GM21528 (cell line): ENCODE results near the gene CANT1.

ENCODE experiments used
- ATAC-seq: cut with Tn5 transposase; IDR thresholded peaks from one replicate; pipeline ENCODE4 v1.9.1; 2021; ENCODE audit warnings: mild to moderate bottlenecking, moderate library complexity; ENCODE audit not compliant: unreplicated experiment, low FRiP score

CANT1 gene

DNA sequence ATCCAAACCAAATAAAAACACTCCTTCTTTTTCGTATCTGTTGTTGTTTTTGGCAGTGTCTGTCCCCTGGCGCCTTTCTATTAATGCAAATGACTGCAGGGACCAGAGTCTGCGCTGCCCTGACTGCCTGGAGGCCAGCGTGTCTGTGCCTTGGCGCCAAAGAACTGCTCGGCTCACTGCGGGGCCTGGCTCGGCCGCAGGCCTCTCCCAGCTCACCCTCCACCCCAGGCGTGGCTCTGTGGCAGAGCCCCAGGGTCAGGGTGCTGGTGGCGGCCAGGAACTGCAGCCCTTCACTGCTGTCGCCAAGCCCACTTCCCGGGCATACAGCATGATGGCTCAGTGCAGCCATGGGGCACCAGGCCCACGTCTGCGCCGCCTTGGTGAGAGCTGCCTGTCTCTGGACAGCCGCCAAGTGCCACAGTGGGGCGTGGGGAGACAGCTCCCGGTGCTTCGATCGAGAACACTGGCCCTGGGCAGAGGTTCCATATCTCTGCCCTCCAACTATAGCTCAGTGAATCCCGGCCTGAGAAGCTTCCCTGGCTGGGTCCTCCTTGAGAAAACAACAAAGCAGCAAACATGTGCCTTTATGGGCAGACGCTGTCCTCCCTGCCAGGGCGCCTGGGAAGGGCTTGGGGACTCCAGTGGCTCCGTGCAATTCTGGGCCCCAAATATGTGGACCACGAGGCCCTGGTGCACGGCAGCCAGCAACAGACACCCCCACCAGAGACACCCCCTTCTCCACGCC is 11.1 kb downstream of the CANT1 start:
- no peak for ATAC-seq

DNA sequence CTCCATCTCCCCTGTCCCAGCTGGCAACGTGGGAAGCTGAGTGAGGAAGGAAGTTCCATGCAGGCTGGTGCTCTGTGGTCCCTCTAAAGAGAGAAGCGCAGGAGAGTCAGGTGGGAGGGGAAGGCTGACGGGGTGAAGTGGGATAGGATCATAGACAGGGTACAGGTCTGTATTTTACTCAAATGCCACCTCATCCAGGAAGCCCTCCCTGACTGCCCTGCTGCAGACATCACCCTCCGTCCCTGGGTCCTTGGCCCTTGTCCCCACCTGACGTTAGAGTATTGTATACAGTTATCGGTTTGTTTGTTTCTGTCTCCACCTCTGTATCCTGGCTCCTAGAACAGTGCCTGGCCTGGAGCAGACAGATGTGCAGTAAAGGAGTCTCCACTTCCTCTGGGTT is 11.7 kb downstream of the CANT1 start:
- no peak for ATAC-seq

GRCh38 chr17:78997231-78997741 is 12.3 kb downstream of the CANT1 start:
- ATAC-seq, result no peak

DNA sequence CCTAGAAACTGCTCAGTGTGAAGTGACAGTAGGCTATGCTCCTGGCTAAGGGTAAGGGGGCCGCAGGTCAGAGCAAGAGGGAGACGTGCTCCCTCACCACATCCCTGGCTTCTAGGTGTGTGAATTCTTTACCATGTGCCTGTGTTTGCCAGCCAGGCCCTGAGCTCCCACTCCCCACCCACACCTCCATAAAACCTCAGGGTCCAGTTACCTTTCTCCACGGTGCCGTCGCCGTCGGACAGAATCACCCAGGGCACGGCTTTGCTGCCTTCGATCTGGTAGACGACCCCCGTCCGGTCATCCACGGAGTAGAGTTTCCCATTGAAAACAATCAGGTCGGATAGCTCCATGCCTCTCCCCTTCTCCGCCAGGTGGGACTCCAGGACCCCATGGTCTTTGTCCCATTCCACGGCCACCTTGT is 12.8 kb downstream of the CANT1 start:
- no peak for ATAC-seq

GRCh38 chr17:78995761-78996451 is 13.7 kb downstream of the CANT1 start:
- ATAC-seq, result no peak

DNA sequence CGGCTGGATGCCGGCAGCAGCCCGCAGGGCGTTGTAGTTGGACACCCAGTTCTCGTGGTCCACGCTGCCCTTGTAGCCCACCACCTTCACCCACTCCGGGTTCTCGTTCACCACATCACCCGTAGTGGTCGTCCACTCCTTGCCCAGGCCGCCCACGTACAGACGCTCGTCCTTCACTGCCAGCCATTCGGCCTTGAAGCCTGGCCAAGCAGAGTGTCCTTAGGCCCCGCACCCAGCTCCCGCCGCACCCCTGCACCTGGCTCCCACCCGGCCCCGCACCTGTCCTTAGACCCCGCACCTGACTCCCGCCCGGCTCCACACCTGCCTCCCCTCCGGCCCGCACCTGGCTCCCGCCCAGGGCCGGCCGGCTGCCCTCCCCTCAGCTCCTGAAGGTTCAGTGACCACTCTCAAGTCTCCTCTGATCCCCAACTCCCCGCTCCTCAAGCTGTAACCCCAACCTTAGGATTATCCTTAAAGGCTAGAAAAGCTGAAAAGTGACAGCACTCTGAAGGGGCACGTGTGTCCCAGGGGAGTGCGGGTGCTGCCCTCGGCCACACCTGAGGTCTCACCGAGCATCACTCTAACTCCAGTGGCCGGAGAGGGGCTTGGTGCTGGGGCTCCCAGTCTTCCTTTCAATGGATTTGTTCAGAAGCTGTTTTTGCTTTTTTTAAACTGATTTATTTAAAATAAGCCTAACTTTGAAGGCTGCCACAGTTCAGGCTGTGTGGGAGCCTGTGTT is 14.4 kb downstream of the CANT1 start:
- no peak for ATAC-seq

DNA sequence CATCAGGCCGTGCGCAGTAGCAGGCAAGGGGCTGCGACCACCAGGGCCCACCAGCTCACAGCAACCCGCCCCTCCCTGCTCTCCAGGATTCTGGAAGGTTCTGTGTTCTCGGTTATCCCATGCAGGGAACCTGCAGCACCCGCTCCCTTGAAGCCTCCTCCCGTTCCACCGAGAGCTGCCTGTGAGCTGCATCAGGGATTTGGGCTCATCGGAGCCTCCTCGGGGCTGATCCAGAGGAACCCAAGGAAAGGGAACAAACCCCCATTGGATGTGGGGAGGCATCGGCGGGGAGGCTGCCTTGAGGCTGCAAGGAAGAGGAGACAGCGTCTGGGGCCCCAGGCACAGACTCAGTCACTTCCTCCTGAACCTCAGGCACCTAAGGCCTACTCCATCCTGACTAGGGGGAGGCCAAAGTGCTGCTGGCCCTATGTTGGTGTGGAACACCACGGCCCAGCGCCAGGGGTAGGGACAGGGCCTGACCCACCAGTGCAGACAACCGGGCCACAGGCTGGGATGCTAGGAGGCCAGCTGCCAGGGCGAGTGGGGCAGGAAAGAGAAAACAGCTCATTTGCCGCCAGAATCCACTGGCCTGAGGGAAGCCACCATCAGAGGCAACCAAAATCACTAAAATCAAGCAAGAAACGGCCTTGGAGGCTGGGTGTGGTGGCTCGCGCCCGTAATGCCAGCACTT is 15.4 kb downstream of the CANT1 start:
- no peak for ATAC-seq

DNA sequence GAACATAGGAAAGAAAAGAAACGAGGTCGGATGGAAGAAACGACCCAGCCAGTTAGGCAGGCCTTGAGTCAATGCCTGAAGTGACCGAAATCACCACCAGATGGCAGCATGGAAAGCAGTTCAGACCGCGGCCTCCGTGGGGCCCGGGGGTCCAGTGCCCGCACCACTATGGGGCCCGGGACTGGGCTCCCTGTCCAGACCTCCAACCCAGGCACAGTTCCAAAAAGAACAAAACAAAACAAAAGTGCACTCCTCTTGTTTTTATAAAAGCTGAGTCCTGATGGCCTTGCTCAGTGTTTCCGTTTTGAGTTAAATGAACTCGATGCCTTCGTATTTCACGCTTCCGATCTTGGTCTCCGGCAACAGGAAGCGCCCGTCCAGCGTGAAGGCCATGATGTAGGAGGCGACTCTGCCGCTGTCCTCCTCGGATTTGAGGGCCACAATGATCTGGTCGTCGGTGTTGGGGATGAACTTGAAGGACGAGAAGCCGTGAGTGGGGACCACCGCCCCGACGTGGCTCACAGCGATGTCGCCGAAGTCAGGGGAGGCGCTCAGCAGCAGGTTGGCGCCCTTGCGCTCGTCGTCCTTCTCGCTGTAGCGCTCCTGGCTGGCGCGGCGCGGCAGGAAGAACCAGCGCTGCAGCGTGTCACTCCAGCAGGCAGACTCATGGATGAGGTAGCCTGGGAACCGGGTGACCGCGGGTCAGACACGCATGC is 16.2 kb downstream of the CANT1 start:
- ATAC-seq, result no peak

DNA sequence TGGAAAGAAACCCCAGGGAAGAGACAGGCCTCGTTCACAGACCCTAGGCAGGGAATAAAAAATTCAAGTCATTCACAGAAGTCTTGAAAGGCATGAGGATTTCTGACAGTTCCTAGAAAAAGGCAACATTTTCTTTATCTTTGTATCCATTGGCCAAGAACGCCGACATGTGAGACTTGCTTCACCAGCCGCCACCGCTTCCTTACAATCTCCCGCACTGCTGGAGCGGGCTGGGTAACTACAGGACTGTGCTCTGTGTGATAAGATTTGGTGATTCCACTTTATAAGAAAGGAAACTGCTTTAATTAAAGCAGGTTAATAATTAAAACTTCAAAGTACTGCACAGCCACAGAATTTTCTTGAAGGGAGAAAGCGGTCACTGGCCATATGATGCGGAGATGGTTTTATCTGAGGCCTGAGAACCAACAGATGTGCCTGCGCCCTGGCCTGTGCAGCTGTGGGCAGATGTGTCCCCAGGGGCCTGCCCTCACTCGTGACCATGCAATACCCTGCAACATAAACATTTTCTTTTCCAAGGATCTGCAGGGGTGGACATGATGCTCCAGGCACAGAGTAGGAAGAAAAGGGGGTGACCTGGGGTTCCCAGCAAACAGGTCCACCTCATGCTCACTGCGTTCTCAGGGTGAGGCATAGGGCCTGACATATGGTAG is 16.9 kb downstream of the CANT1 start:
- ATAC-seq, result no peak

- no peak for ATAC-seq
Measured at GRCh38 chr17:78991906-78992532, 17.5 kb downstream of the CANT1 start.

DNA sequence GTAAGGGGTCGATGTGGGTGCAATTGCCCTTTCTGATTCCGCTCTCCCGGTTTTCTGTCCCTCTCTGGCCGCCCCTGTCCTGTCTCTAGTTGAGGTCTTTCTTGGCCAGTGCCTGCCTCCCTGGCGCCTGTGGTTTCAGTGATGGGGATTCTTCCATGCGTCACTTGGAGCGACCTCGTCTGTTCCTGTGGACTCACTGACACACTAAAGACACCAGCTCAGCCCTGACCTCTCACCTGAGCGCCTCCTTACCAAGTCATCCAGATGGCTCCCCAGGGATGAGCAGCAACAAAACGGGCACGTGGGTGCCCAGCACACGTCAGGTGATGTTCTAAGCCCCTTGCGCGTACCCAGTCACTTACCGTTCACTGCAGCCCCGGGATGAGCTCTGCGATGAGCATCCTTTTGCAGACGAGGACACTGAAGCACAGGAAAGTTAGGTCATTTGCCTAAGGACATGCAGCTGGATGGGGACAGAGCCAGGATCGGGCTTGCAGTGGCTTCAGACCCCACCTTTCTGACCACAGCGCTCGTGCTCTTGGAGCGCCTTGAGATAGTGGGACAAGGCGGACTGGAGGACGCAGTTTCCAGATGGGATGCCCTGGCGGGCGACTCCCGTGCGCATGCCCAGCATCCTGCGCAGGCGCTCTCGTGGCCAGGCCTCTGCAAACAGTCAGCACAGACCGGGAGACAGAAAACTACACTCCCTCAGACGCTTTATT is 18.4 kb downstream of the CANT1 start:
- no peak for ATAC-seq

GRCh38 chr17:78990349-78991016 is 19.1 kb downstream of the CANT1 start:
- ATAC-seq, result no peak

- no peak for ATAC-seq
Measured at GRCh38 chr17:78988152-78988551, 21.4 kb downstream of the CANT1 start.

DNA sequence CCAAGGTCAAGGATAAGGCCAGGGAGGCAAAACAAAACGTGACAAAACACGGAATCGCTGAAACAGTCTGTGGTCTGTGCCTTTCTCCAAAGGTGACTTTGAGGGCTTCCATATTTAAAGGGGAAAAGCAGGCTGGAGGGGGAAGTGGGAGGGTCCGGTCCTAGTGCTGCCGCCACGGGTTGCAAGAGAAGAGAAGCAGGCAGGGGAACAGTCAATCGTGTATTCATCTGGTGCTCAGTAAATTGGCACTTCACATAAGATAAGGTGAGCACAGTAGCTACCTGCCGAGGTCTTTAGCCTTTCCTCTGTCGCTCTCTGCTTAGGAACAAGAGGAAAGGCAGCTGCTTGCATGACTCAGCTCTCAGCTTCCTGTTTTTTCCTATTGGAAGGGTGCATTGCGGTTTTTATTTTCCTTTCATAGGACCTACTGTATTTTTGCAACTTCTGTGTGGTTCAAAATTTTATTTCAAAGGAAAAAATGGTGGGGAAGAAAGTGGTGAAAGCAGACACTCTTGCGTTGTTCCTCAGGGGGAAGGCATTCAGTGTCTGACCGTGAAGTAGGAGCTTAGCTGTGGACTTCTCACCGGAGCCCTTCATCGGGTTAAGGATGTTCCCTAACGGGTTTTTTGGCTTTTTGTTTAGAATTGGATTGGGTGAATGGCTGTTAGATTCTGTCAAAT is 22.8 kb downstream of the CANT1 start:
- no peak for ATAC-seq

GRCh38 chr17:78986048-78986648 is 23.4 kb downstream of the CANT1 start:
- no peak for ATAC-seq

DNA sequence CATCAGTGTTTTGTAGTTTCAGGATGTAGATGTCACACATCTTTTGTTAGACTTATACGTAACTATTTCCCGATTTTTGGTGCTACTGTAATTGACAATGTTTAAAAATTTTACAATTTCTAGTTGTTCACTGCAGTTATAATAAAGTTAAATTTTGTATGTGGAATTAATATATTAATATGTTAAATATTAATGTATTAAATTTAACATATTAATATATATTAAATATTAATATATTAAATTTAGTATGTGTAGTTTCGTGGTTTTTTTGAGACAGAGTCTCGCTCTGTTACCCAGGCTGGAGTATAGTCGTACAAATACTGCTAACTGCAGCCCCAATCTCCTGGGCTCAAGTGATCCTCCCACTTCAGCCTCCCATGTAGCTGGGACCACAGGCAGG is 24.2 kb downstream of the CANT1 start:
- ATAC-seq, result no peak
